Fibroblast of mammary gland (primary cell): ENCODE measurements around the gene HOXD13.

ENCODE experiments used
- DNase-seq: peaks from one replicate; pipeline ENCODE4 v3.0.0-alpha.2; 2010; ENCODE audit warnings: low read depth
- H3K4me3 ChIP-seq: 2 replicates; pipeline ENCODE4 v1.5.1; 2011; ENCODE audit warnings: low read depth, mild to moderate bottlenecking, low read length, moderate library complexity; ENCODE audit not compliant: control insufficient read depth
- TF ChIP-seq, protein P1 (sequence below): conservative IDR thresholded peaks from 2 replicates; pipeline ENCODE4 v1.5.1; 2011; ENCODE audit warnings: low read depth, low read length, inconsistent platforms; ENCODE audit not compliant: control insufficient read depth, insufficient read depth

Gene HOXD13

DNA sequence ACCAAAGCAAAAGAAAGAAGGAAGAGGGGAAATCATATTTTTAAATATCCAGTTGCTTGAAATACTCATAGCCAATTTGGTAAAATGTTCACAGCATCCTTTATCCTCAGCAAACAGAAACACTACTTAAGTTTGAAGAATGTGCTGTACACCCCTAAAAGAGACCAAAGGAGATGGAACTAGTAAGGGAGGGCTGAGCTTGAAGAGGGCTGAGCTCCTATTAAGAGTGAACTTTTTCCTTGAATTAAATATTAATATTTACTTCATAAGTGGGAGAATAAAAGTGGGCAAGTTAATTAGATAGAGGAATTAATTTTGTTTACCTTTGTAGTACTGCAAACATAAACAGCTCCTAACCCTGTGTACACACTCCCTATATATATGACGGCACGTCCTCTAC lies 15.7 kb upstream of the HOXD13 start:
- DNase-seq = no peak
- no peak overlapping the region for H3K4me3 ChIP-seq
- TF ChIP-seq, protein P1, sequence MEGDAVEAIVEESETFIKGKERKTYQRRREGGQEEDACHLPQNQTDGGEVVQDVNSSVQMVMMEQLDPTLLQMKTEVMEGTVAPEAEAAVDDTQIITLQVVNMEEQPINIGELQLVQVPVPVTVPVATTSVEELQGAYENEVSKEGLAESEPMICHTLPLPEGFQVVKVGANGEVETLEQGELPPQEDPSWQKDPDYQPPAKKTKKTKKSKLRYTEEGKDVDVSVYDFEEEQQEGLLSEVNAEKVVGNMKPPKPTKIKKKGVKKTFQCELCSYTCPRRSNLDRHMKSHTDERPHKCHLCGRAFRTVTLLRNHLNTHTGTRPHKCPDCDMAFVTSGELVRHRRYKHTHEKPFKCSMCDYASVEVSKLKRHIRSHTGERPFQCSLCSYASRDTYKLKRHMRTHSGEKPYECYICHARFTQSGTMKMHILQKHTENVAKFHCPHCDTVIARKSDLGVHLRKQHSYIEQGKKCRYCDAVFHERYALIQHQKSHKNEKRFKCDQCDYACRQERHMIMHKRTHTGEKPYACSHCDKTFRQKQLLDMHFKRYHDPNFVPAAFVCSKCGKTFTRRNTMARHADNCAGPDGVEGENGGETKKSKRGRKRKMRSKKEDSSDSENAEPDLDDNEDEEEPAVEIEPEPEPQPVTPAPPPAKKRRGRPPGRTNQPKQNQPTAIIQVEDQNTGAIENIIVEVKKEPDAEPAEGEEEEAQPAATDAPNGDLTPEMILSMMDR = no peak

DNA sequence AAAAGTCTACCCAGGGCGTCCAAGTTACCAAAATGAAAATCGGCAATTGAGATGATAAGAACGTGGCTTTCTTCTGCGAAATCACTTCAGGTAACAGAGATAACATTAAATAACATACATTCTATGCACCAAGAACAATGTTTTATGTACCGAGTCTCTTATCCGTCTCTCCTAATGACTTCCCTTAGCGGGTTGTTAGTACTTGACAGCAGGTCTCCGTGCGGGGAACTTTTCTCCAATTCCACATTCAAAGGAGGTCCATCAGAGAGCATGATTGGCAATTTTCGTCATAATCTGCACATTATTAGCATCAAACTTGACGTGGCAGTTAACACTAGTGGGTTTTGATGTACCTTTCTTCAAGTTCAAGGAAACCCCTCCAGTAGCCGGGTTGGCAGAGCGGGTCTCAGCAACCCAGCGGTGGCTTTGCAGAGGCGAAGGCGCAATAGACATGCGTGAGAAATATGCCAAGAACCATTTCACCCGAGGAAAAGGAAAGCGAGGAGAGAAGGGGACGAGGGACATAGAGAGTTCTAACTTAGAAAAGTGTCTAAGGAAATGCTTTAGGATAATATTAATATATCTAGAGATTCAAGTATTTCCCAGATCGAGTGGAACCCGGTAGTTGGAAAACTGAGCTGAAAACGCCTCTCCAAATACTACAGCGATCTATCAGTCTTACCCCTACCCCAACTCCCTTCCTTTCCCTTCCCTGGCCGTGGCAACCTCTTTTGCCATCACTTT lies 13.8 kb upstream of the HOXD13 start:
- no peak overlapping the region for H3K4me3 ChIP-seq
- TF ChIP-seq, protein P1 = no peak
- no peak for DNase-seq

DNA sequence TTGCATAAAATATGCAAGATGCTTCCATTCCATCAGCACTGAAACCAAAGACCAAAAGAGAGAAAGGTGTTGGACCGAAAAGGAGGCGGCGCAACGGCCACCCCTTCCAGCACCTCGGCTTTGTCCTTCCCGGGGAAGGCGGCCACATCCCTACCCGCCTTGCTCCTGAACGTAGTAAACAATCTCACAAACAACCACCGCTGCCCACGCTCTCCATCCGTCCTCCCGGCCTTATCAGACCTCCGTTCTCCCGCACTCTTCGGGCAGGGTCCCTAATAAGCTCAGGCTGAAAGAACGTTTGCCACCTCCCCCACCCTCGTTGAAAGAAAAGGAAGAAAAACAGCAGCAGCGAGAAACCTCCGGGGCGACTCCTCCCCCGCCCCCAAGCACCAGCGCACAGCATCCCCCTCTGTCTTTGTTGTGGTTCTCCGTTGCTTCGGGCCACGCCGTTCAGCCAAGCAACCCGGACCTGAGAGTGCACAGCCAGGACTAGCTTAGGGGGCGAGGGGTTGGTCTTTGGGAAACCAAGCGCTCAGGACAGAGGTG lies 13.2 kb upstream of the HOXD13 start:
- H3K4me3 ChIP-seq = no peak overlapping the region
- TF ChIP-seq, protein P1 = no peak

DNA sequence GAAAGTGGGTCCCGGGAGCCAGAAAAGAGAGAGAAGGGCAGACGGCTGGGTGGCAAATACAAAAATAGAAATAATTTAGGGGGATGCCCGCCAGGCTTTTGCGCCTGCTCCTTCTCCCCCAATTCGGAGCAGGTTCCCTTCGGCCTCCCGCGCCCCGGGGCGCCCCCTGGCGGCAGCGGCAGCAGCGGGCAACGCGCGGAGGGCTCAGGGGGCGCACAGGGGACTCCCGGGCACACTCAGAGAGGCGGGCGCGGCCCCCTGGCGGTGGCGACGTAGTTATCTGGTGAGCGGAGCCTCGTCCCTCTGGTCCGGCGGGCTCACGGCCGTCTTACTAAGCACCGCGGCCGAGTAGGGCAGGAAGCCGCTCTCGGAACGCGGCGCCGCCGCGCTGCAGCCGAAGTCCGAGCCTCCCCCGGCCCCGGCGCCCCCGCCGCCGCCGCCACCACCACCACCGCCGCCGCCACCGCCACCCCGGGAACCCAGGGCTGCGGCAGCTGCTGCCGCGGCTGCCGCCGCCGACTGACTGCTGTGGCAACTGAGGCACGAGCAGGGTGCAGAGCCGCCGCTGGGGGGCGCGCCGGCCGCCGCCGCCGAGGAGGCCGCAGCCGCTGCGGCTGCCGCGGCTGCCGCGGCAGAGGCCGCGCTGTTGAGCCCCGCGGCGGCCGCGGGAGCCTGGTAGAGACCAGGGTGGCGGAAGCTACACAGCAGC lies 12.5 kb upstream of the HOXD13 start:
- H3K4me3 ChIP-seq = no peak overlapping the region
- DNase-seq = peak; percentile 54
- TF ChIP-seq, protein P1 = peak; percentile 38

More for the DNA sequence above, 13.2 kb upstream of the HOXD13 start:
- DNase-seq = no peak

DNA sequence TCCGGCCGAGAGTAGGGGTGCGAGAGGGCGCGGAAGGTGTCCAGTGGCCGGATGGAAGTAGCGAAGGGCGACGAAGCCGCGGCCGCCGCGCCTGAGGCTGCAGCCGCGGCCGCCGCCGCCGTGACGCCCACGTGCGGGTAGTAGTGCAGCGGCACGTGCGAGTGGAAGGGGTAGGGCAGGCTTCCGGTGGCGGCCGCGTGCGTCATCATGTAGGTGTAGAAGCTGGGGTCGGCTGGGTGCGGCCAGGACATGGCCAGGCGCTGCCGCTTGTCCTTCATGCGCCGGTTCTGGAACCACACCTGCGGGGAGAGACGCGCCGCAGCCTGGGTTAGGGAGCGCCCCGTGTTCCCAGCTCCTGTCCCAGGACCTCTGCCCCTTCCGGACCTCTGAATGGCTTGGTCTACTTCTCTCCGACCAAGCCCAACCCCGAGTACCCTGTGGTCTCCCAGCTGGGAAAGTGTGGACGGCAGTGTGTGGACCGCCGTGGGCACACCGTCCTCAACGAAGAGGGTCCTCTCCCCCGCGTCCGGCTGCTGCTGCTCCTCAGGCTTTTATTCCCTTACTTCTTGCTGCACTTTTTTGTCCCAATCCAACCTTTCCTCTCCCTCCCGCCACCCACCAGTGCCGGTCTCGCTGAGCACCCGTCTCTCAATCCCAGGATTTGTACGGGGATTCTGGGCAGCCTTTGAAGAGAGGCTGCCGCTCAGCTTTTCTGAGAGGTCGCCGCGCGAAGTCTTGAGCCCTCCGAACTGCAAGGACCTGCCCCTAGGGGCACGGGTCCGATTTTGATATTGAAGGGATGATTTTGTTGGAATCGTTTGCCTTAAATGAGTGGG lies 11.8 kb upstream of the HOXD13 start:
- TF ChIP-seq, protein P1 = no peak
- no peak for DNase-seq
- no peak overlapping the region for H3K4me3 ChIP-seq

DNA sequence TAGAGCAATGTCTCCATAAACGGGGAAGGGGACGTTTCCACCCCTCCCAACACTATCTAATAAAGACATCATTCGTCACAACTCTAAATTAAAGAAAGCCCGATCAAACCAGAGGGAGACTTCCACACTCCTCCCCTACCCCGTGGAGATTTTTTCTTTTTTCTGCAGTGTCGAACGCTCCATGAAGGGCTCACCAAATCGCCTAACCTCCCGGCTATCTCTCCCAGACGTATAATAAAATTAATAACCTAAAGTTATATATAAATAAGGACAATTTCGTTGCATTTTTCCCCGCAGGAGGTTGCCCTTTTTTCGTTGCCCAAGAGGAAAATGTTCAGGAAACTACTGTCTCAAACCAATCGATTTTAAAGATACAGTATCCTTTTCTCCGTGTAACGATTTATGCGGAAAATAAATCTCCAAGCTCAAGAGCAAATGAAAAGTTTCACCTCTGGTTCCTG lies 11.1 kb upstream of the HOXD13 start:
- TF ChIP-seq, protein P1 = no peak
- no peak overlapping the region for H3K4me3 ChIP-seq
- DNase-seq = no peak
